Nephron progenitor cell (in vitro differentiated cells): ENCODE results near the gene LHX4.

Experiments used
- DNase-seq: peaks from one replicate; pipeline ENCODE4 v3.0.0; 2021
- H3K27ac Mint-ChIP-seq: 2 replicates; pipeline ENCODE4 v1.8.0; 2021; ENCODE audit warnings: mild to moderate bottlenecking, moderate library complexity, mixed read lengths
- H3K27me3 Mint-ChIP-seq: 2 replicates; pipeline ENCODE4 v1.8.0; 2021; ENCODE audit warnings: mild to moderate bottlenecking, low read depth, mixed read lengths; ENCODE audit not compliant: poor library complexity
- H3K36me3 Mint-ChIP-seq: 2 replicates; pipeline ENCODE4 v1.8.0; 2021; ENCODE audit warnings: low read depth, mixed read lengths
- H3K4me1 Mint-ChIP-seq: 2 replicates; pipeline ENCODE4 v1.8.0; 2021; ENCODE audit warnings: mixed read lengths
- H3K4me3 Mint-ChIP-seq: 2 replicates; pipeline ENCODE4 v1.8.0; 2021; ENCODE audit warnings: mild to moderate bottlenecking, moderate library complexity, mixed read lengths
- H3K9me3 Mint-ChIP-seq: 2 replicates; pipeline ENCODE4 v1.8.0; 2021; ENCODE audit warnings: mild to moderate bottlenecking, moderate library complexity, mixed read lengths
- CTCF ChIP-seq: fragments of 200-600 bp; sonication (generic); IDR thresholded peaks from 2 replicates; pipeline ENCODE4 v1.5.0; 2021; ENCODE audit warnings: antibody characterized with exemption

Gene LHX4

DNA sequence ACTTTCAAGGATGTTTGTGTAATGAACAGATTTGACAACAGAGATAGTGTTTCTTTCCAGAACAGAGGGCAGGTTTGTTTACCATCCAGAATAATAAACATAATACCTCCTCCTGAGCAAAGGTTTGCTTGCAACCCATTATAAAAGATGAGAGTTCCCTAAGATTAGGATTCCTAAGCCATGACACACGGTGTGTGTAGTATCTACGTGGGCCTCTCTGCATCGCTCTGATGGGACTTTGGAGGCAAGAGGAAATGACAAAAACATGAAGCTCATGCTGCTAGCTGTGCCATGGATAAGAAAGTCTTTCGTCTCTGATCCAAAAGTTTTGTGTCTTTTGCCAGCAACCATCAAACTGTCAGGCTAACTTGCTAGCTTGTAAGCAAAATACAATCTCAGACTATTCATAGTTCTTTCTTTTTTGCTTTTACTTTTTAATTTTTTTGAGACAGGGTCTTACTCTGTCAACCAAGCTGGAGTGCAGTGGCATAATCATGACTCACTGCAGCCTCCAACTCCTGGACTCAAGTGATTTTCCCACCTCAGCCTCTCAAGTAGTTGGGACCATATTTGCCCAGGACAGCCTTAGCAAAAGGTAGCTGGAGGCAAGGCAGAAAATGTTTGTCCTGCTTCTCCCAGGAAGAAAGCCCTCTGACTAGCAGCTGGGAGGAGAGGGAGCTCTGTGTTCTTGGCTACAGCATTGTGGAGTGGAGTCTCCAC is 81.1 kb downstream of the LHX4 start:
- Mint-ChIP-seq H3K27ac (no peak overlapping the region), H3K27me3 (peaks cover 3% of the 10 kb centered on the region), H3K4me3 (no peak overlapping the region), H3K36me3 (peaks cover 22% of the 10 kb centered on the region), H3K4me1 (no peaks in the 10 kb centered on the region), H3K9me3 (peaks cover 7% of the 10 kb centered on the region)
- TF ChIP-seq CTCF = no peak
- DNase-seq = no peak

DNA sequence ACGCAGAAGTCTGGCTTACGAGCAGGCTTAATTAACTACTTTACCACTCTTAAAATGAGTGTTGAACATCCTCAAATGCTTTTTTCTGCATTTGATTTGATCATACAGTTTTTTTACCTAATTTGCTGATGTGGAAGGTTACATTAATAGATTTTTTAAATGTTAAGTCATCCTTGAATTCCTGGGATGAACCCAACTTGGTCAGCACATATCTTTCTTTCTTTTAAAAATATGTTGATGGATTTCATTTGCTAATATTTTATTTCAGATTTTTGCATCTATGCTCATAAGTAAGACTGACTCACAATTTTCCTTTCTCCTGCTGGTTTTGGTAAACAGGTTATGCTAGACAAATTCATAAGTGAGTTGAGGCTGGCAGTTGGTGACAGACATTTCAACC is 82.9 kb downstream of the LHX4 start:
- Mint-ChIP-seq H3K4me3 (no peak overlapping the region), H3K4me1 (no peaks in the 10 kb centered on the region), H3K9me3 (no peaks in the 10 kb centered on the region), H3K27me3 (no peaks in the 10 kb centered on the region), H3K36me3 (peaks cover 9% of the 10 kb centered on the region), H3K27ac (no peak overlapping the region)
- DNase-seq = no peak
- TF ChIP-seq CTCF = no peak

- no peaks in the 10 kb centered on the region for H3K27me3 Mint-ChIP-seq
- peaks cover 24% of the 10 kb centered on the region for H3K9me3 Mint-ChIP-seq
- H3K36me3 Mint-ChIP-seq = peaks cover 20% of the 10 kb centered on the region
- H3K27ac Mint-ChIP-seq = no peak overlapping the region
- DNase-seq = no peak
- no peaks in the 10 kb centered on the region for H3K4me1 Mint-ChIP-seq
- TF ChIP-seq CTCF = no peak
- H3K4me3 Mint-ChIP-seq = no peak overlapping the region
These were observed 97.0 kb downstream of the LHX4 start for GRCh38 chr1:180327089-180327488.
